Right hindlimb (tissue), 1 donor: Measurements from ENCODE around the gene DAAM2.
A peak's percentile ranks its signal among the peaks of the same experiment; 100 is the strongest.

Experiments used
- DNase-seq: peaks from one replicate; pipeline ENCODE4 v3.0.0-alpha.2; 2018

The DAAM2 gene

DNA sequence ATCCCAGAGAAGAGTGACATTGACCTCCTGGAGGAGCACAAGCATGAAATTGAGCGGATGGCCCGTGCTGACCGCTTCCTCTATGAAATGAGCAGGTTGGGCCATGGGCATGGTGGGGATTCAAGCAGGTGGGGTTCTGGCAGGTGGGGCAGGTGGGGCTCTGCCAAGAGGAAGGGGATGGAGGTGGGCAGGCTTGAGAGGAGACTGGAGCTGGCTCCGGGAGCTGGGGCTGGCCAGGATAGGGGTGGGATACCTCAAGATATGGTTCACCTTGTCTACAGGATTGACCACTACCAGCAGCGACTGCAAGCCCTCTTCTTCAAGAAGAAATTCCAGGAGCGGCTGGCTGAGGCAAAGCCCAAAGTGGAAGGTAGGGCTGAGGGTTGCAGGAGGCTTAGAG lies 99.2 kb downstream of the DAAM2 start:
- DNase-seq, result no peak

DNA sequence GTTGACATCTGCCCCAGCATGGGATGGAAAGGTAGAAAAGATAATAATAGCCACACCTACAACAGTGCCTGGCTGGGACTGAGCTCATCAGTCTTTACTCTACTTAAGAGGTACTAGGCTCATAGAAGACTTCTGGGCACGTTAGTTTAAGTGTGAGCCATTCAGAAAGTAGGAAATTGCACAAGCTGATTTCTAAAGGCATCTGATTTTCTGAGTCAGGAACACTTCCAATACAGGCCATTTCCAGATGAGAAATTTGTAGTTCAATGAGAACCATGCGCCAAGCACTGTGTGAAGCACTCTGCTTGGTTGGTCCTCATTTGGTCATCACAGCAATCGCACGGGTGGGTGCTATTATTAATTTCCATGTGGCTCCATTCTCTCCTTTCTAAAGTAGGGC lies 99.8 kb downstream of the DAAM2 start:
- no peak for DNase-seq

GRCh38 chr6:39892490-39893129 lies 100.4 kb downstream of the DAAM2 start:
- peak; percentile 72 for DNase-seq

DNA sequence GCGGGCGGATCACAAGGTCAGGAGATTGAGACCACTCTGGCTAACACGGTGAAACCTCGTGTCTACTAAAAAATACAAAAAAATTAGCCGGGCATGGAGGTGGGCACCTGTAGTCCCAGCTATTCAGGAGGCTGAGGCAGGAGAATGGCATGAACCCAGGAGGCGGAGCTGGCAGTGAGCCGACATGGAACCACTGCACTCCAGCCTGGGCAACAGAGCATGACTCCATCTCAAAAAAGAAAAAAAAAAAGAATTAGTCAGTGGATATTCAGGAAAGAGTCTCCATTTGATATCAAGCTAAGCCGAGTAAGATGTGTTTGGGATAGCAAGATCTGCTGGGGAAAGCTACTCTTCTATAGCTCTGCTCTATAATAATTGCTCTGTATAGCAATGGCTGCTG lies 101.1 kb downstream of the DAAM2 start:
- DNase-seq, result no peak

DNA sequence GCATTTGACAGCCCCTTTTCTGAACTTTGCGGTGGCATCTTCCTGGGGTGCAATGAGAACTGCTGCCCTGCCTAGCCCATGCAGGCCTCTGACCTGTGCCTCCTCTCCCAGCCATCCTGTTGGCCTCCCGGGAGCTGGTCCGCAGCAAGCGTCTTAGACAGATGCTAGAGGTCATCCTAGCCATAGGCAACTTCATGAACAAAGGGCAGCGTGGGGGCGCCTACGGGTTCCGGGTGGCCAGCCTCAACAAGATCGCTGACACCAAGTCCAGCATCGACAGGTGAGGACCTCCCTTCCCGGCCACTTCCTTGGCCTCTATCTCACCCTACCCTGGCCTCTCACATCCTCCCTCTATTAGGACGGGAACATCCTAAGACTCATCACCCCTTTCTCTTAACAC lies 104.5 kb downstream of the DAAM2 start:
- peak; percentile 6 for DNase-seq

GRCh38 chr6:39897698-39898097 lies 105.5 kb downstream of the DAAM2 start:
- peak; percentile 2 for DNase-seq

DNA sequence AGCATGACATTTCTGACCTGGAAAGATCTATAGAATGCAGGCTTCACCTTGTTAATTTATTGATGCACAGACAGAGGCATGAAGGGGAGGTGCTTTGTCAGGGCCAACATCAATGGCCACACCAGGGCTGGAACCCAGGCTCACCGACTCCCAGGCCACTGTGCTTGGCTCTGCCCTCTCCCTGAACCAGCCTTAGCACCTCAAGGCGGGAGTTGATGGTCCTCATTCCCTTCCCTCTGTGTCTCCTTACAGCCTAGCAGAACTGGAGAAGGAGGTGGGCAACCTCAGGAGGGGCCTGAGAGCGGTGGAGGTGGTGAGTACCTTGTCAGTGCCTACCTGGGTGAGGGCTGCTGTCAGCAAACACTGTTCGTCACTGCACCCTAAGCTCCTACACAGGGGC lies 106.4 kb downstream of the DAAM2 start:
- DNase-seq, result peak; percentile 4

- peak; percentile 12 for DNase-seq
Observed at GRCh38 chr6:39899554-39900295, 107.5 kb downstream of the DAAM2 start.

- DNase-seq, result peak; percentile 13
Observed at GRCh38 chr6:39901116-39901655, 109.0 kb downstream of the DAAM2 start.

GRCh38 chr6:39901670-39902069 lies 109.5 kb downstream of the DAAM2 start:
- DNase-seq, result peak; percentile 15

- DNase-seq, result peak; percentile 14
Observed at GRCh38 chr6:39902136-39902535, 110.0 kb downstream of the DAAM2 start.

DNA sequence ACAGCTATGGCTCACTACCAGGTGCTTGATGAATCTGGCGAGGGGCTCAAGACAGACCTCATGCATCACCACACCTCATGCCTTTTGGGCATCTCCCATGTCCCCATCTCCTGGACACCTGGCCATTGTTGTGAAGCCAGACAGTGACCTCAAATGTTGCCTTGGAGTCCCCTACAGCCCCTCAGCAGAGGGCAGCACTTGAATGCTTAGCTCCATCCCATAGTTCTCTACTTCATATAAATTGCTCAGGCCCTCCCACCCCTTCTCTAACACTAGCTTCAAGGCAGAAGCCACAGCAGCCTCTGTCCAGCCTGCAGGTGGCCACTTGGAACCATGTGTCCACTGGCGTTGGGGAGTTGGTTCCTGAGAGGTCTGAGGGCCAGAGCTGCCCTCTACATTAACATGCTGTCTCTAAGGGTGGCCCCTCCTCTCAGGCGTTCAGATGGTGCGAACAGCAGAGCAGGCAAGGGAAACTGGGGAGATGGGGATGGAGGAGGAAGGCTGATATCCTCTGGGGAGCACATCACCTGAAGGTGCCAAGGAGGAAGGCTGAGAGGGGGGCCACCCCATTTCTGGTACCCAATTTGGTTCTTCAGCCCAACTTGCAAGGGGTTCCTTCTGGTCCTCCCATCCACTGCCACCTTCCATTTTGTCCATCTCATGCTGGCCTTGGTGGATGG lies 110.8 kb downstream of the DAAM2 start:
- DNase-seq, result peak; percentile 10

DNA sequence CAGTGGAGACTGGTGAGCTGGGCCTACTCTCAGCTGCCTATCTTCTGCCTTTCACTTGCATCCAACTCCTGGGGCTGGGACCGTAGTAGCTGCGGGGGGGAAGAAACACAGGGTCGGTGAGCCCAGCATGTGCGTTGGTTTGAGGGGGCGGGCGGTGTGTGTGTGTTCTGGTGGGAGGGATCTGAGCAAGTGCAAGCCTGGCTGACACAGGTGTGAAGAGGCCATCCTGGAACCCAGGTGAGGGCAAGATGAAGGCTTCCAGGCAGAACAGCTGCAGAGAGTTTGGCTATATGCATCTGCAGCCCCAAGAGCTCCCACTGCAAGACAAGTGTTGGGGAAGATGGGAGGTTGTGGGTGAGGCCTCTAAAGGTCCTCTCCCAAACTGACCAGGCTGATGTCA lies 111.5 kb downstream of the DAAM2 start:
- DNase-seq, result peak; percentile 13

DNA sequence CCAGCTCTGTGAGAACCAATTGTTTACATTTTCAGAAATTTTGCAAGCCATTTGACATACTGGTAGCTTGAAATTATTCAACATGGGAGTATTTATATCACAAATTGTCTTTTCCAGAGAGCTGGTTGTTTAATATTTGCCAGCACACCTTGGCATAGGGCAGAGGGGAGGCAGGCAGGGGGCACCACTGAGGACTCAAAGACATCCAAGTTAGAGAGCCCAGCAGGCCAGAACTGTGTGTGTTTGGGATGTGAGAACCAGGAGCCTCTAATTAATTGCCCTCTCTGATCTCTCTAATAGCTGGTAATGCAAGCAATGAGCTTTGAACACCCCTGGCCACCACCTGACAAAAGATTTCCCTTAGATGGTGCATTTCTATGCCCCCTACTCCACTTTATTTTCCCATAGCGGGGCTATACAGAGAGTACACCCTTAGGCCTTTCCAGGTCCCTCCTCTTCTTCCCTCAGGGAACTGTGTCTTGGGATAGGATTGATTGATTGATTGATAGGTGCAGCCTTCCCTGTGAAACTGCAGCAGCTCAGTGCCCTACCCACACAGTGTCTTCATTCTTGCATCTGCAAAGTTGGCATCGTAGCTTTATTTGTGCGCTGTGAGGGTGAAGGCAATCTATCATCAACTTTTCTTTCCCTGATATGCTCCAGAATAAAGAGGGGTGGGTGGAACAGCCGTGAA lies 112.9 kb downstream of the DAAM2 start:
- DNase-seq, result peak; percentile 3

- no peak for DNase-seq
Observed at GRCh38 chr6:39905640-39905975, 113.4 kb downstream of the DAAM2 start.

- DNase-seq, result peak; percentile 11
Observed at GRCh38 chr6:39906318-39906761, 114.2 kb downstream of the DAAM2 start.

DNA sequence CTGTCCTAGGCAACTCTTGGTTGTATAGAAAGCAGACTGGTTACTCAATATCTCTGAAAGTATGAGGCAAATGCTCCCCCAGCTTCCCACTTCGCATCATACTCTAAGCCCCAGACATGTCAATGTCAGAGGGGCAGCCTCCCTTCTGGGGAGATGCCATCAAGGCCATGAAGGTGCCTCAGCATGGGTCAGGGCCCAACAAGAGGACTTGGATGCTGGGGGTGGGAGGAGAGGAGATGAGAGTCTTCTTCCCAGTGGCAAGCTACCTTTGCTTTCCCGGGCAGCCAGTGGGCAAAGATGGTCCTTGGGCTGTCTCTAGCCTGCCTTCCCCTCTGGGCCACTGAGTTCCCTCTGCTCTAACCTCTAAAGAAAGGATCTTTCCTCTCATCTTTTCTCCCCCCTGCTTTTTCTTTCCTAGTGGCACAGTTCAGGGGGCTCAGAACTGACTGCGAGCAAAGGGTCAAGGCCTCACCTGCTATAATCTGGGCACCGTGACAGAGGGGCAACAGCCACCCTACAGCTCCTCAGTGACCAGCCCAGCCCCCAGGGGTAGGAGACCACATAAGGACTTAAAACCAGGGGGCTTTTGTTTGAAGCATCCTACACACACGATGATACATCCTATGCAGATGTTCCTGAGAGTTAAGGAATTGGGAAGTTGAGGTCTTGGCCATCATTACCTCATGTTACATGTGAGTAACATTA lies 115.8 kb downstream of the DAAM2 start:
- peak; percentile 0 for DNase-seq

DNA sequence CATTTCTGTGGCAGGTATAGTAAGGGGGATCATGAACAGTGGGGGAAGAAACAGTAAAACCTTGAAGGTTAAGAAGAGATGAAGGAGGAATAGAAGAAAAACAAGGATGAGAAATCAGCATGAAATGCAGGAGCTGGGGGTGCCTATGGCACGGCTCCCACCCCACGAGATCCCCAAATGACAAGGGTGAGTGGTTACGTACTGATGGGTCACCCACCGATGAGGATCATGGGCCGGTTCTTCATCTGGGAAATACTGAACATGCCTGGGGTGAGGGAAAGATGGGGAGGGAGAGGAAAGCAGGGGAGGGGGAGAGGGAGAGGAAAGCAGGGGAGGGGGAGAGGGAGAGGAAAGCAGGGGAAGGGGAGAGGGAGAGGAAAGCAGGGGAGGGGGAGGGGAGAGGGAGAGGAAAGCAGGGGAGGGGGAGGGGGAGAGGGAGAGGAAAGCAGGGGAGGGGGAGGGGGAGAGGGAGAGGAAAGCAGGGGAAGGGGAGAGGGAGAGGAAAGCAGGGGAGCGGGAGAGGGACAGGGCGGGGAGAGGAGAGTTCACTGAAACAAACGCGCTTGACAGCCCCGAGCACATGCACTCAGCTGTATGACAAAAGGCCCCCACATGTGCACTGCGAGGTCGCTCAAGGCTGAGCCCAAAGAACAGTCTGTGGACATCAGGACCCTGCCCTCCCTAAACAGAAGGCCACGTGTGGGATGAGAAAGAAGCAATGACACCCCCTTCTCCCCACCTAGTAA lies 116.8 kb downstream of the DAAM2 start:
- DNase-seq, result peak; percentile 5

DNA sequence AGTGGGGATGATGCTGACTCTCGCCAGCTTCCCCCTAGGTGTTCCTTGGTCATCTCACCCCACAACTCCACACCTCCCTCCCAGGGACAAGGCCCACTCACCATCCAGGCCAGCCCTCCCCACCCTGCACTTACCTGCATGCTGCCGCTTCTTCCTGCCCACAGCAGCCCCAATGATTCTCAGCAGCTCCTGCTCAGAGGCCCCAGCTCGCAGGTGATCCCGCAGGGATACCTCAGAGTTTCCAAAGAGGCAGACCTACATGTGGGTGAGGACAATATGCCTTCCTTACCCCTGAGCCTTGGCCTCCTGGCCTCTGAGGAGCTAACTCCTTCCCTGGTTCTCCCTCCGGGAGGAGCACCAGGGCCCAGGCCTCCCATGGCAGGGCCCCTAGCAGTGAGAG lies 117.5 kb downstream of the DAAM2 start:
- peak; percentile 12 for DNase-seq

DNA sequence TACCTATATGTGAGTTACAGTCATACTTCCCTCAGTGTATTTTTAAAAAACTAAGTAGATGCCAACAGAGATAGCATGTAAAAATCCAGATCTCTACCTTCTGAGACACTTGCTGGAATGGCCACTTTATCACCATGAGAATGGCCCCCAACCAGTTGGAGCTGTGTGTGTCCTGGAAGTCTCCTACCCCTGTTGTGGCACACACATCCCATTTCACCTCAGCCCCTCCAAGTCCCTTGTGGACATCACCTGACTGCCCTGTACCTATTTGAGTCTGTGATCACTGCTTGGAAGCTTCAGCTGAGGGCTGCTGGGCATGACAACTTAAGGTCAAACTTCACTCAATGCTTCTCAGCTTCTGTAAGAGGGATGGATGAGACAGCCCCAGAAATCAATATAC lies 118.0 kb downstream of the DAAM2 start:
- DNase-seq, result peak; percentile 15

DNA sequence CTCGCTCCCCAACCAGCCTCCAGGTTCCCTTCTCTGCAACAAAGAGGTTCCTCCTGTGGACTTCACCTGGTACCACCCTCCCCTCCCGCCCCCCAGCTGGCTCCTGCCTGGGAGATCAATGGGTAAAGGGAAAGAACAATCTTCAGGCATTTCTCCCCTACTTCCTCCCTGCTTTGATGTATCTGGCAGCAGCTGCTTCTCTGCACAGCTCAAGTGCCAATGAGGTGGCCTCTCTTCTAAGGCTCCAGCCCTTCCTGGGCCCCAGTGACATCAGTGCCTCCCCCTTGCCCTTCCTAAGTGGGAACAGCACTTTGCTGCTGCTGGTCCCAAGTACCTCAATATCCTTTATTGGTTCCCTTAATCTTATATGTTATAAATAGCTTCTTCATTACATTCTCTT lies 118.6 kb downstream of the DAAM2 start:
- peak; percentile 4 for DNase-seq
